Natural killer cell treated with Interleukin-12 subunit alpha and Interleukin-12 subunit beta and Interleukin-15 and Interleukin-18, amount 100 ng/mL, for 72 hours (primary cell): ENCODE measurements around the gene CRAMP1. TPM values are rescaled to one million over a fixed set of nuclear protein-coding genes. Genes with fewer than 3 reads are reported as not detected.

Experiments used
- ATAC-seq, 2 donors: fragments of 150-1000 bp; cut with Tn5 transposase in 1 of 2; sonication (Bioruptor Pico), chemical (Tn5 transposase) in 1 of 2; 2 replicates each; pipeline ENCODE4 v1.10.0; 2021
- DNase-seq: peaks from one replicate; pipeline ENCODE4 v3.0.0; 2022; ENCODE audit warnings: low spot score
- H3K27ac Mint-ChIP-seq, 2 donors: 1 replicate in 1 of 2; 2 replicates in 1 of 2; pipeline ENCODE4 v1.8.0; 2022; ENCODE audit warnings: mixed read lengths in 2 of 2, mild to moderate bottlenecking in 1 of 2, moderate library complexity in 1 of 2
- H3K27me3 Mint-ChIP-seq, 2 donors: 1 replicate in 1 of 2; 2 replicates in 1 of 2; pipeline ENCODE4 v1.8.0; 2022; ENCODE audit warnings: mixed read lengths in 2 of 2
- H3K36me3 Mint-ChIP-seq: one replicate; pipeline ENCODE4 v1.8.0; 2022; ENCODE audit warnings: mixed read lengths
- H3K4me1 Mint-ChIP-seq, 2 donors: 1 replicate in 1 of 2; 2 replicates in 1 of 2; pipeline ENCODE4 v1.8.0; 2022; ENCODE audit warnings: low read depth in 2 of 2, mixed read lengths in 2 of 2, mild to moderate bottlenecking in 1 of 2
- H3K4me3 Mint-ChIP-seq: one replicate; pipeline ENCODE4 v1.8.0; 2022; ENCODE audit warnings: mixed read lengths
- H3K9me3 Mint-ChIP-seq: 2 replicates; pipeline ENCODE4 v1.8.0; 2022; ENCODE audit warnings: mixed read lengths
- total RNA-seq, 2 donors: library from RNA; stranded (reverse); gene quantifications; one replicate each; pipeline ENCODE4 v1.2.3, GENCODE V29; 2022

CRAMP1 gene
- 10 to 100 TPM; 33.3 to 35.3 TPM for total RNA-seq

GRCh38 chr16:1612320-1613111 lies at the start of gene CRAMP1:
Gene CRAMP1 (plus strand): TSS chr16:1612360. CDS start chr16:1614640, 2,280 bp downstream.
- Mint-ChIP-seq H3K27me3 (no peaks in the 10 kb centered on the region), H3K4me1 (peaks cover 23 to 28% of the 10 kb centered on the region in 2 donors), H3K36me3 (peaks cover 7% of the 10 kb centered on the region), H3K27ac (peak within 1 kb of the TSS; percentile 89 to 95), H3K9me3 (no peaks in the 10 kb centered on the region), H3K4me3 (peak within 1 kb of the TSS; percentile 91)
- no peak for ATAC-seq
- DNase-seq, result no peak

- Mint-ChIP-seq H3K27me3 (no peaks in the 10 kb centered on the region), H3K27ac (no peak overlapping the region), H3K36me3 (no peaks in the 10 kb centered on the region), H3K4me3 (no peak overlapping the region), H3K4me1 (peaks cover 5 to 7% of the 10 kb centered on the region in 2 donors), H3K9me3 (no peaks in the 10 kb centered on the region)
- no peak for DNase-seq
- ATAC-seq, result no peak
Measured at GRCh38 chr16:1563786-1564185, 48.4 kb upstream of the CRAMP1 start.

DNA sequence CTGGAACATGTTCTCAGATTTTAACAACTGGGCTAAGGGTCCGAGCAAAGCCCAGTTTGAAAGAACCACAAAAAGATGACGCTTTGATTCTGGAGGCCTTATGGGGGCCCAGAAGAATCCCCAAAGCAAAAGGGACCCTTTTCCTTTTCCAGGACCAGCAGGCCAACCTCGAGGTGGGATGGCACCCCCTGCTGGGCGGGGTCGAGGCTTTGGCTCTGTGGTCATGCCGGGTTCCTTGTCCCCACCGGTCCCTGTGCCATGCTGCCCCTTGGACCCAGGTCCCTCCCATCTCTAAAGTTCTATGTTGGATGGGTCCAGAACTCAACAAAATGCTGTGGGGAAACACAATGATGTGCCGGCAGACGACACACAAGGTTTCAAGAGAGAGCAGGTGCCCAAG lies 47.8 kb upstream of the CRAMP1 start:
- DNase-seq, result no peak
- H3K9me3 Mint-ChIP-seq, result no peaks in the 10 kb centered on the region
- ATAC-seq, result no peak
- no peaks in the 10 kb centered on the region for H3K36me3 Mint-ChIP-seq
- no peak overlapping the region for H3K4me3 Mint-ChIP-seq
- no peaks in the 10 kb centered on the region for H3K27me3 Mint-ChIP-seq
- no peak overlapping the region for H3K27ac Mint-ChIP-seq
- H3K4me1 Mint-ChIP-seq, result peaks cover 5 to 7% of the 10 kb centered on the region in 2 donors

DNA sequence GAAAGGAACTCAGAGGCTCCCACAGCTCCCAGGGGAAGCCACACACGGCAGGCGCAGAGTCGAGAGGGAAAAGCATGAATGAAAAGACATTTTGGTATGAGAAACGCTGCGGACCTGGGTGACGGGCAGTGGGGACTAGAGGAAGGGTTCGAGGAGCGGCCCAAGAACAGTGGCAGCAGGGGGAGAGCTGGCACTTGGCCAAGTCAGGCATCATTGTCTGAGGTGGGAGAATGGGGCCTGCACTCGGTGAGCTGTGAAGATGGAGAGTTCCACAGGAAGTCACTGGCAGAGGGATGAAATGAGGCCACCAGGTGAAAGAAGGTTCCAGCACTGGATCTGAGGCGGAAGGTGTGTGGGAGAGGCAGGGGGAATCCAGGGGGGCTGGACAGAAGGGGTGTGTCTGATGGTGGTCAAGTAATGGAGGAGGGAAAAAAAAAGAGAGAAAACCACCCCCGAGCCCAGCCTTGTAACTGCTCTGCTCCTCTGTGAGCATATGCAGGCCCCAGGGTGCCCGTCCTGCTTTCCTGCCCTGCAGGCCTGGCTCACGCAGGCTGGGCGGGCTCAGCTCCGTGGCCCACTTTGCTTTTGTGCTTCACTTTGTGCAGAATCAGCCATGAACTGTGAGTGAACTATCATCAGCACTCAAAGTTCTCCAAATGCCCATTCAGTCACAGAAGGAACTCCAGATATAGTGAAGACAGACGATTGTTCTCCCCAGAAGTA lies 46.9 kb upstream of the CRAMP1 start:
- ATAC-seq (no peak), DNase-seq (no peak)
- H3K27ac Mint-ChIP-seq, result no peak overlapping the region
- H3K36me3 Mint-ChIP-seq, result no peaks in the 10 kb centered on the region
- H3K4me3 Mint-ChIP-seq, result no peak overlapping the region
- H3K4me1 Mint-ChIP-seq, result peaks cover 0 to 5% of the 10 kb centered on the region in 2 donors
- no peaks in the 10 kb centered on the region for H3K9me3 Mint-ChIP-seq
- H3K27me3 Mint-ChIP-seq, result no peaks in the 10 kb centered on the region

DNA sequence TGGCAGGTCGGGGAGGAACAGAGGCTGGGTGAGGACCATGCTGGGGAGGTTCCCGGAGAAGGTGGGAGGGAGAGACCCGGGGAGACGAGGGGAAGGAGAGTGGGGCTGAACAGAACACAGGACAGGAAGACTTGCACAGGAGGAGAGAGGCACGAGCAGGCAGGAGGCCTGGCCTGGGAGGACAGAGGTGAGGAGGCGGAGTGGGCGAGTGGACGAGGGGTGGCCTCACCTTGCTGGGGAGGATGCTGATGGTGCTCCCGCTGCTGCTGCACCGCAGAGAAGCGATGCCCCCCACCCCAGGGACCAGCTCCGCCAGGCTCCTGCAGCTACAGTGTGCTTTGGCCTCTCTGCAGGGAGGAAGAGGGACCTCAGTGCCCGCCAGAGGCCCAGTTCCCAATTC lies 44.2 kb upstream of the CRAMP1 start:
- Mint-ChIP-seq H3K4me1 (peaks cover 0 to 3% of the 10 kb centered on the region in 2 donors), H3K4me3 (no peak overlapping the region), H3K27ac (no peak overlapping the region), H3K36me3 (no peaks in the 10 kb centered on the region), H3K27me3 (no peaks in the 10 kb centered on the region), H3K9me3 (no peaks in the 10 kb centered on the region)
- DNase-seq (no peak), ATAC-seq (no peak)

GRCh38 chr16:1571012-1571671 lies 41.0 kb upstream of the CRAMP1 start:
- no peak overlapping the region for H3K4me3 Mint-ChIP-seq
- H3K27me3 Mint-ChIP-seq, result no peaks in the 10 kb centered on the region
- H3K4me1 Mint-ChIP-seq, result peaks cover 0 to 3% of the 10 kb centered on the region in 2 donors
- H3K27ac Mint-ChIP-seq, result peak overlapping the region in 1 of 2 donors; percentile 41
- no peaks in the 10 kb centered on the region for H3K9me3 Mint-ChIP-seq
- DNase-seq, result no peak
- no peak for ATAC-seq
- H3K36me3 Mint-ChIP-seq, result no peaks in the 10 kb centered on the region

GRCh38 chr16:1572673-1573072 lies 39.5 kb upstream of the CRAMP1 start:
- Mint-ChIP-seq H3K27me3 (no peaks in the 10 kb centered on the region), H3K4me3 (no peak overlapping the region), H3K9me3 (no peaks in the 10 kb centered on the region), H3K36me3 (no peaks in the 10 kb centered on the region), H3K27ac (no peak overlapping the region), H3K4me1 (no peaks in the 10 kb centered on the region)
- ATAC-seq (no peak), DNase-seq (no peak)

- H3K4me3 Mint-ChIP-seq, result no peak overlapping the region
- ATAC-seq (no peak), DNase-seq (no peak)
- no peaks in the 10 kb centered on the region for H3K36me3 Mint-ChIP-seq
- H3K27ac Mint-ChIP-seq, result no peak overlapping the region
- no peaks in the 10 kb centered on the region for H3K27me3 Mint-ChIP-seq
- H3K9me3 Mint-ChIP-seq, result no peaks in the 10 kb centered on the region
- no peaks in the 10 kb centered on the region for H3K4me1 Mint-ChIP-seq
Measured at GRCh38 chr16:1573301-1573700, 38.9 kb upstream of the CRAMP1 start.

GRCh38 chr16:1575578-1575977 lies 36.6 kb upstream of the CRAMP1 start:
- H3K27ac Mint-ChIP-seq, result no peak overlapping the region

DNA sequence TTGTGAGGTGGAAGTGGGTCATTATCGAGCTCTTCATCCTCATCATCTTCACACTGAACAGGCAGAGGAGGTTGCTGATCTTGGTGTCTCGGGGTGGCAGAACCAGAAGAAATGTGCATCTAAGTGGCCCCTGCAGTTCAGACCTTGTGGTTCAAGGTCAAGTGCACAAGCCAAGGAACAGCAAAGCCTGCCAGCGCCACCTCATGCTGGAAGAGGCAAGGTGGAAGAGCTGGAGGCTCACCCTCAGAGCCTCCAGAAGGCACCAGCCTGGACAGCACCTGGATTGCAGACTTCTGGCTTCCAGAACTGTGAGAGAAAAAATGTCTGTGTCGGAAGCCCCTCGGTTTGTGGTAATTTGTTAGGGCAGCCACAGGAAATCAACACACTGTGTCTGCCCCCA lies 32.9 kb upstream of the CRAMP1 start:
- Mint-ChIP-seq H3K36me3 (no peaks in the 10 kb centered on the region), H3K27me3 (no peaks in the 10 kb centered on the region), H3K9me3 (no peaks in the 10 kb centered on the region), H3K27ac (no peak overlapping the region), H3K4me1 (peaks cover 0 to 2% of the 10 kb centered on the region in 2 donors), H3K4me3 (no peak overlapping the region)
- no peak for DNase-seq
- no peak for ATAC-seq

More at GRCh38 chr16:1575578-1575977, 36.6 kb upstream of the CRAMP1 start:
- Mint-ChIP-seq H3K4me3 (no peak overlapping the region), H3K9me3 (no peaks in the 10 kb centered on the region), H3K4me1 (peaks cover 0 to 2% of the 10 kb centered on the region in 2 donors), H3K36me3 (no peaks in the 10 kb centered on the region), H3K27me3 (no peaks in the 10 kb centered on the region)
- ATAC-seq, result no peak
- no peak for DNase-seq

- ATAC-seq, result no peak
- H3K27ac Mint-ChIP-seq, result no peak overlapping the region
- no peak for DNase-seq
- H3K4me1 Mint-ChIP-seq, result peaks cover 0 to 2% of the 10 kb centered on the region in 2 donors
- no peaks in the 10 kb centered on the region for H3K36me3 Mint-ChIP-seq
- H3K9me3 Mint-ChIP-seq, result no peaks in the 10 kb centered on the region
- H3K4me3 Mint-ChIP-seq, result no peak overlapping the region
- H3K27me3 Mint-ChIP-seq, result no peaks in the 10 kb centered on the region
Measured at GRCh38 chr16:1580256-1580655, 31.9 kb upstream of the CRAMP1 start.

DNA sequence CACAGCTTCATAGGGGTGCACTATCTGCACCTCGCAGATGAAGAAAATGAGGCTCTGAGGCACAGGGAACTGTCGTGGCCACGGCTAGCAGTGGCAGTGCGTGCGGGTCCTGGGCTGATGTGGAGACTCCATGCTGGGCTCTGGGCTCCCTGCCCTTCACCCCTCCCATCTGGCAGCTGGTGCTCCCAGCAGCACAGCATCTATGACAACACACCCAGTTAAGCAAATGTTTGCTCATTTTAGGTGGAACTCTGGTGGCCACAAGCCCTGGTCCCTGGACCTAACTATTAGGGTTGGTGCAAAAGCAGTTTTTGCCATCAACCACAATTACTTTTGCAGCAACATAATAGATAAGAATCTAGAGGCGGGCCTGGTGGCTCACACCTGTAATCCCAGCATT lies 31.2 kb upstream of the CRAMP1 start:
- Mint-ChIP-seq H3K4me3 (no peak overlapping the region), H3K27ac (no peak overlapping the region), H3K36me3 (no peaks in the 10 kb centered on the region), H3K4me1 (peaks cover 0 to 2% of the 10 kb centered on the region in 2 donors), H3K9me3 (no peaks in the 10 kb centered on the region), H3K27me3 (no peaks in the 10 kb centered on the region)
- ATAC-seq (no peak), DNase-seq (no peak)

GRCh38 chr16:1581804-1582203 lies 30.4 kb upstream of the CRAMP1 start:
- Mint-ChIP-seq H3K27ac (no peak overlapping the region), H3K27me3 (no peaks in the 10 kb centered on the region), H3K36me3 (no peaks in the 10 kb centered on the region), H3K4me1 (peaks cover 0 to 2% of the 10 kb centered on the region in 2 donors), H3K4me3 (no peak overlapping the region), H3K9me3 (no peaks in the 10 kb centered on the region)
- DNase-seq (no peak), ATAC-seq (no peak)

- no peaks in the 10 kb centered on the region for H3K9me3 Mint-ChIP-seq
- no peak overlapping the region for H3K4me3 Mint-ChIP-seq
- DNase-seq (no peak), ATAC-seq (no peak)
- no peaks in the 10 kb centered on the region for H3K27me3 Mint-ChIP-seq
- H3K36me3 Mint-ChIP-seq, result no peaks in the 10 kb centered on the region
- no peak overlapping the region for H3K27ac Mint-ChIP-seq
- H3K4me1 Mint-ChIP-seq, result peaks cover 0 to 2% of the 10 kb centered on the region in 2 donors
Measured at GRCh38 chr16:1583180-1583579, 29.0 kb upstream of the CRAMP1 start.
